ENCODE measurements around the gene HEXB.
"Not testable (repeated sequence)": the region's sequence is repeated elsewhere in the genome, so short reads cannot be mapped to it uniquely, and the experiment has no call there.

The HEXB gene

GRCh38 chr5:74657165-74657564, 27.9 kb upstream of the HEXB start:
- DNase-seq (ENCODE audit: low read depth in 4 of 4, low spot score in 1 of 4): no peak

GRCh38 chr5:74659172-74659571, 25.9 kb upstream of the HEXB start:
- no peak for DNase-seq (ENCODE audit: low read depth in 4 of 4, low spot score in 1 of 4)

GRCh38 chr5:74660140-74660539, 24.9 kb upstream of the HEXB start:
- no peak for DNase-seq (ENCODE audit: low read depth in 4 of 4, low spot score in 1 of 4)

GRCh38 chr5:74660873-74661272, 24.2 kb upstream of the HEXB start:
- DNase-seq (ENCODE audit: low read depth in 4 of 4, low spot score in 1 of 4): no peak

GRCh38 chr5:74664551-74664950, 20.5 kb upstream of the HEXB start:
- DNase-seq (ENCODE audit: low read depth in 4 of 4, low spot score in 1 of 4): no peak

GRCh38 chr5:74665273-74665672, 19.8 kb upstream of the HEXB start:
- no peak for DNase-seq (ENCODE audit: low read depth in 4 of 4, low spot score in 1 of 4)

- DNase-seq (ENCODE audit: low read depth in 4 of 4, low spot score in 1 of 4): no peak
Observed at GRCh38 chr5:74665816-74666215, 19.2 kb upstream of the HEXB start.

- DNase-seq (ENCODE audit: low read depth in 4 of 4, low spot score in 1 of 4): no peak
Observed at GRCh38 chr5:74667396-74667795, 17.6 kb upstream of the HEXB start.

- DNase-seq (ENCODE audit: low read depth in 4 of 4, low spot score in 1 of 4): no peak
Observed at GRCh38 chr5:74669821-74670220, 15.2 kb upstream of the HEXB start.

GRCh38 chr5:74670396-74671038, 14.5 kb upstream of the HEXB start:
- no peak for DNase-seq (ENCODE audit: low read depth in 4 of 4, low spot score in 1 of 4)

GRCh38 chr5:74672215-74672877, 12.7 kb upstream of the HEXB start:
- DNase-seq (ENCODE audit: low read depth in 4 of 4, low spot score in 1 of 4): no peak

- no peak for DNase-seq (ENCODE audit: low read depth in 4 of 4, low spot score in 1 of 4)
Observed at GRCh38 chr5:74673011-74673790, 11.8 kb upstream of the HEXB start.

- not testable (repeated sequence) for DNase-seq (ENCODE audit: low read depth in 4 of 4, low spot score in 1 of 4)
Observed at GRCh38 chr5:74676466-74676865, 8.6 kb upstream of the HEXB start.

GRCh38 chr5:74678123-74678522, 6.9 kb upstream of the HEXB start:
- not testable (repeated sequence) for DNase-seq (ENCODE audit: low read depth in 4 of 4, low spot score in 1 of 4)

- DNase-seq (ENCODE audit: low read depth in 4 of 4, low spot score in 1 of 4): not testable (repeated sequence)
Observed at GRCh38 chr5:74679300-74679699, 5.7 kb upstream of the HEXB start.

- no peak for DNase-seq (ENCODE audit: low read depth in 4 of 4, low spot score in 1 of 4)
Observed at GRCh38 chr5:74679966-74680365, 5.1 kb upstream of the HEXB start.

GRCh38 chr5:74685979-74686631, 1.1 kb downstream of the HEXB start:
- no peak for DNase-seq (ENCODE audit: low read depth in 4 of 4, low spot score in 1 of 4)

GRCh38 chr5:74686962-74687751, 2.1 kb downstream of the HEXB start:
- DNase-seq (ENCODE audit: low read depth in 4 of 4, low spot score in 1 of 4): no peak

GRCh38 chr5:74693191-74693590, 8.2 kb downstream of the HEXB start:
- DNase-seq (ENCODE audit: low read depth in 4 of 4, low spot score in 1 of 4): no peak

- DNase-seq (ENCODE audit: low read depth in 4 of 4, low spot score in 1 of 4): no peak
Observed at GRCh38 chr5:74717596-74717995, 32.6 kb downstream of the HEXB start.

GRCh38 chr5:74722271-74722670, 37.2 kb downstream of the HEXB start:
- no peak for DNase-seq (ENCODE audit: low read depth in 4 of 4, low spot score in 1 of 4)

All from stimulated activated CD4-positive, alpha-beta T cell treated with anti-CD3 and anti-CD28 coated beads, Interleukin-1b, Interleukin-23, amount 100 ng/mL, for 24 hours (primary cell).